ENCODE data around the gene SPDL1.

GRCh38 chr5:169606279-169606678 lies 22.7 kb downstream of the SPDL1 start:
- TF ChIP-seq, protein P1, sequence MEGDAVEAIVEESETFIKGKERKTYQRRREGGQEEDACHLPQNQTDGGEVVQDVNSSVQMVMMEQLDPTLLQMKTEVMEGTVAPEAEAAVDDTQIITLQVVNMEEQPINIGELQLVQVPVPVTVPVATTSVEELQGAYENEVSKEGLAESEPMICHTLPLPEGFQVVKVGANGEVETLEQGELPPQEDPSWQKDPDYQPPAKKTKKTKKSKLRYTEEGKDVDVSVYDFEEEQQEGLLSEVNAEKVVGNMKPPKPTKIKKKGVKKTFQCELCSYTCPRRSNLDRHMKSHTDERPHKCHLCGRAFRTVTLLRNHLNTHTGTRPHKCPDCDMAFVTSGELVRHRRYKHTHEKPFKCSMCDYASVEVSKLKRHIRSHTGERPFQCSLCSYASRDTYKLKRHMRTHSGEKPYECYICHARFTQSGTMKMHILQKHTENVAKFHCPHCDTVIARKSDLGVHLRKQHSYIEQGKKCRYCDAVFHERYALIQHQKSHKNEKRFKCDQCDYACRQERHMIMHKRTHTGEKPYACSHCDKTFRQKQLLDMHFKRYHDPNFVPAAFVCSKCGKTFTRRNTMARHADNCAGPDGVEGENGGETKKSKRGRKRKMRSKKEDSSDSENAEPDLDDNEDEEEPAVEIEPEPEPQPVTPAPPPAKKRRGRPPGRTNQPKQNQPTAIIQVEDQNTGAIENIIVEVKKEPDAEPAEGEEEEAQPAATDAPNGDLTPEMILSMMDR (conservative IDR thresholded peaks at IDR 0.05), result no peak
- TF ChIP-seq ZFX (IDR thresholded peaks at IDR 0.05), result no peak

Measured in C4-2B (cell line).